ENCODE data around the gene MYOF.

The MYOF gene

DNA sequence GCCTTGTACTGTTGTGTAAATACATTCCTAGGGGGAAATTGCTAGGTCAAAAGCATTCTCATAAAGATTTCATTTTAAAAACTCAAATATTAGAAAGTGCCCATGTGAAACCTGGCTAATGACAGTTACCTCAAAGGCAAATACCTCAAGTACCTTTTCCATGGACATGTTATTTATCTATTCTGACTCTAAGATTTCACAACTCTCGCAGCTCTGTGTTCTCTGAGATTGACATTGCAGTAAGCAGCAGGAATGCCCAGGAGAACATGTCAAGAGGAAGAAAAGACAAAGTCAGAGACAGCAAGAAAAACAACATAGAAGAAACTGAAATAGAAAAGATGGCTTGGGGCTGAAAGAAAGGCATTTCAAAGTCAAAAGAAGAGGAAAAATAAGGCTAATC lies 221.0 kb downstream of the MYOF start:
- no peak for DNase-seq (ENCODE audit: low read depth in 1 of 2, low spot score in 1 of 2)

DNA sequence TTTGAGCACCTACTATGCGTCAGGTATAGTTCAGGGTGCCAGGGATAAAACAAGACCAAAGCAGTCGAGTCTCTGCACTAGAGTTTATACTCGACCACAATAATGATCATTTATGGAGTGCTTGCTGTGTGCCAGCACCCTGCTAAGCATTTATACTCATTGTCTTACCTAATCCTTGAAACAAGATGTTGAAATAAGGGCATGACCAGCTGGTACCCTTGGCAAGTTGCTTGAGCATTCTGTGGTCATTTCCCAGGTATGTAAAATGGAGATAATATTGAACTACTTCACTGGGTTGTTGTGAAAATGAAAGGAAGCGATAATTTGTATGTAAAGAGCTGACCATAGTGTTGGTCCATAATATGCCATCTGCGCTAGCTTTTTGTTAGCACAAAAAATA lies 223.0 kb downstream of the MYOF start:
- DNase-seq (ENCODE audit: low read depth in 1 of 2, low spot score in 1 of 2), result no peak
